Vagina (tissue), 2 donors: ENCODE data around the gene TMPRSS5.

Experiments used
- CTCF ChIP-seq, 3 experiments: fragments of 450-650 bp in 2 of 3; fragments of 200-600 bp in 1 of 3; sonication (generic) in 1 of 3; IDR thresholded peaks; one replicate each; pipeline ENCODE4 v1.5.1; 2017 to 2019; ENCODE audit warnings: antibody characterized with exemption in 3 of 3, mild to moderate bottlenecking in 2 of 3, moderate library complexity in 2 of 3
- POLR2A ChIP-seq, 2 donors: fragments of 450-650 bp; IDR thresholded peaks; one replicate each; pipeline ENCODE4 v1.6.1; 2017; ENCODE audit warnings: antibody characterized with exemption in 2 of 2, mild to moderate bottlenecking in 2 of 2, moderate library complexity in 2 of 2
- POLR2AphosphoS5 ChIP-seq, 2 donors: sonication (generic); formaldehyde crosslinking; IDR thresholded peaks; one replicate each; pipeline ENCODE4 v1.9.0; 2017; ENCODE audit warnings: antibody characterized with exemption in 2 of 2, mild to moderate bottlenecking in 2 of 2, low read depth in 1 of 2; ENCODE audit not compliant: insufficient read depth in 1 of 2

- TF ChIP-seq CTCF (IDR thresholded peaks at IDR 0.05) (no peak), POLR2A (IDR thresholded peaks at IDR 0.05) (no peak), POLR2AphosphoS5 (IDR thresholded peaks at IDR 0.05; ENCODE audit: insufficient read depth in 1 of 2, low read depth in 1 of 2) (no peak)
Measured at GRCh38 chr11:113647856-113648255, 58.3 kb downstream of the TMPRSS5 start.
